Keratinocyte (primary cell): Measurements from ENCODE around the gene TBC1D7.

Experiments used
- EZH2 ChIP-seq: IDR thresholded peaks from one replicate; pipeline ENCODE4 v1.6.1; 2012; ENCODE audit warnings: inconsistent platforms, mild to moderate bottlenecking, low read length, moderate library complexity
- TF ChIP-seq, protein P1 (sequence below), 3 experiments: IDR thresholded peaks in 1 of 3; conservative IDR thresholded peaks in 1 of 3; optimal IDR thresholded peaks in 1 of 3; 2 replicates in 2 of 3; 3 replicates in 1 of 3; pipeline versions ENCODE3 to v1.5.1; 2011; ENCODE audit warnings: low read length in 3 of 3, mild to moderate bottlenecking in 3 of 3, moderate library complexity in 2 of 3, control low read depth in 1 of 3, inconsistent platforms in 1 of 3; ENCODE audit not compliant: insufficient read depth in 2 of 3; ENCODE audit errors: extremely low read depth in 1 of 3

DNA sequence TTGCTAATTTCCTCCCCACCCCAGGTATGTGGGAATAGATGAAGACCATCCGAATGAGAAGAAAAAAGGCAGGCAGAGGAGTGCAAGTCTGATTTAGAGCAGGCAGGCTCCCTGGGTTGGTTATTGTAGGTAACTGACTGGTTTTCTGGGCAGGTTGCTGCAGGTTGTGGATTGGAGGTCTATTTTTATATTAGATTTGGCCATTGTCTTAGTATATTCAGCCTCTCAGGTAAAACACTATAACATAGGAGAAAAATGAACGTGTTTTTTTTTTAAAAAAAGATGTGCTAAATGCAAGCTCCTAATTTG, 492 bp upstream of the TBC1D7 start:
- TF ChIP-seq, protein P1, sequence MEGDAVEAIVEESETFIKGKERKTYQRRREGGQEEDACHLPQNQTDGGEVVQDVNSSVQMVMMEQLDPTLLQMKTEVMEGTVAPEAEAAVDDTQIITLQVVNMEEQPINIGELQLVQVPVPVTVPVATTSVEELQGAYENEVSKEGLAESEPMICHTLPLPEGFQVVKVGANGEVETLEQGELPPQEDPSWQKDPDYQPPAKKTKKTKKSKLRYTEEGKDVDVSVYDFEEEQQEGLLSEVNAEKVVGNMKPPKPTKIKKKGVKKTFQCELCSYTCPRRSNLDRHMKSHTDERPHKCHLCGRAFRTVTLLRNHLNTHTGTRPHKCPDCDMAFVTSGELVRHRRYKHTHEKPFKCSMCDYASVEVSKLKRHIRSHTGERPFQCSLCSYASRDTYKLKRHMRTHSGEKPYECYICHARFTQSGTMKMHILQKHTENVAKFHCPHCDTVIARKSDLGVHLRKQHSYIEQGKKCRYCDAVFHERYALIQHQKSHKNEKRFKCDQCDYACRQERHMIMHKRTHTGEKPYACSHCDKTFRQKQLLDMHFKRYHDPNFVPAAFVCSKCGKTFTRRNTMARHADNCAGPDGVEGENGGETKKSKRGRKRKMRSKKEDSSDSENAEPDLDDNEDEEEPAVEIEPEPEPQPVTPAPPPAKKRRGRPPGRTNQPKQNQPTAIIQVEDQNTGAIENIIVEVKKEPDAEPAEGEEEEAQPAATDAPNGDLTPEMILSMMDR (optimal IDR thresholded peaks at IDR 0.05 in 1 of 3, IDR thresholded peaks at IDR 0.05 in 1 of 3, conservative IDR thresholded peaks at IDR 0.05 in 1 of 3; ENCODE audit: extremely low read depth in 1 of 3, insufficient read depth in 2 of 3, low read length in 3 of 3): no peak
- TF ChIP-seq EZH2: no peak
